Measurements from ENCODE around the gene RNASE11.

- TF ChIP-seq EZH2phosphoT487 (IDR thresholded peaks at IDR 0.05; ENCODE audit: borderline replicate concordance, low read length) (no peak), CTCF (IDR thresholded peaks at IDR 0.05; ENCODE audit: low read depth, low read length, poor library complexity, severe bottlenecking) (no peak)
These were observed 44.6 kb upstream of the RNASE11 start for GRCh38 chr14:20632448-20632830.
